WTC11 (cell line): Measurements from ENCODE around the gene TPM2. TPM values are rescaled to one million over a fixed set of nuclear protein-coding genes. Genes with fewer than 3 reads are reported as not detected.

ENCODE experiments used
- CREB1 ChIP-seq: sonication (generic); formaldehyde crosslinking; IDR thresholded peaks from 2 replicates; pipeline ENCODE4 v1.8.0; 2023; ENCODE audit warnings: mild to moderate bottlenecking, missing genetic modification reagents
- CTCF ChIP-seq: fragments of 200-600 bp; IDR thresholded peaks from 2 replicates; pipeline ENCODE4 v1.8.0; 2022; ENCODE audit warnings: antibody characterized with exemption
- ETV6 ChIP-seq: sonication (generic); formaldehyde crosslinking; IDR thresholded peaks from 2 replicates; pipeline ENCODE4 v1.8.1; 2022; ENCODE audit warnings: mild to moderate bottlenecking, missing genetic modification reagents
- FOXP4 ChIP-seq: sonication (generic); formaldehyde crosslinking; IDR thresholded peaks from 2 replicates; pipeline ENCODE4 v1.8.0; 2022; ENCODE audit warnings: mild to moderate bottlenecking, missing genetic modification reagents
- IRF2 ChIP-seq: sonication (generic); formaldehyde crosslinking; IDR thresholded peaks from 2 replicates; pipeline ENCODE4 v1.8.0; 2022; ENCODE audit warnings: low read depth, missing genetic modification reagents, borderline replicate concordance
- MAX ChIP-seq: sonication (generic); formaldehyde crosslinking; IDR thresholded peaks from 2 replicates; pipeline ENCODE4 v1.8.0; 2022; ENCODE audit warnings: mild to moderate bottlenecking, missing genetic modification reagents
- MYBL2 ChIP-seq: sonication (generic); formaldehyde crosslinking; IDR thresholded peaks from 2 replicates; pipeline ENCODE4 v1.8.1; 2023; ENCODE audit warnings: mild to moderate bottlenecking, moderate library complexity, missing genetic modification reagents
- OVOL2 ChIP-seq: fragments of 250-450 bp; sonication (Bioruptor Pico); IDR thresholded peaks from 2 replicates; pipeline ENCODE4 v1.9.0; 2021; ENCODE audit warnings: mild to moderate bottlenecking, borderline replicate concordance
- SP1 ChIP-seq: sonication (generic); formaldehyde crosslinking; conservative IDR thresholded peaks from 2 replicates; pipeline ENCODE4 v1.8.1; 2022; ENCODE audit warnings: missing genetic modification reagents
- TP53 ChIP-seq: sonication (generic); formaldehyde crosslinking; IDR thresholded peaks from 2 replicates; pipeline ENCODE4 v1.8.1; 2023; ENCODE audit warnings: mild to moderate bottlenecking, missing genetic modification reagents
- USF2 ChIP-seq: sonication (generic); formaldehyde crosslinking; IDR thresholded peaks from 2 replicates; pipeline ENCODE4 v1.8.1; 2023; ENCODE audit warnings: mild to moderate bottlenecking, missing genetic modification reagents, moderate library complexity
- ZNF121 ChIP-seq: sonication (generic); formaldehyde crosslinking; IDR thresholded peaks from 2 replicates; pipeline ENCODE4 v1.8.0; 2023; ENCODE audit warnings: missing genetic modification reagents
- ZNF423 ChIP-seq: fragments of 250-450 bp; sonication (Bioruptor Pico); IDR thresholded peaks from 2 replicates; pipeline ENCODE4 v2.1.2; 2022; ENCODE audit warnings: mild to moderate bottlenecking, moderate library complexity
- ZNF425 ChIP-seq: fragments of 250-450 bp; sonication (Bioruptor Pico); conservative IDR thresholded peaks from 2 replicates; pipeline ENCODE4 v1.9.0; 2021; ENCODE audit warnings: mild to moderate bottlenecking
- total RNA-seq: library from RNA; stranded (reverse); gene quantifications from 3 replicates; pipeline ENCODE4 v1.2.3, GENCODE V29; 2021
- TF ChIP-seq, protein P1 (sequence below): sonication (generic); formaldehyde crosslinking; IDR thresholded peaks from 2 replicates; pipeline ENCODE4 v1.8.1; 2023; ENCODE audit warnings: mild to moderate bottlenecking, moderate library complexity, missing genetic modification reagents
- TF ChIP-seq, protein P2 (sequence below): fragments of 250-450 bp; sonication (Bioruptor Pico); IDR thresholded peaks from 2 replicates; pipeline ENCODE4 v1.9.0; 2021; ENCODE audit warnings: mild to moderate bottlenecking
- TF ChIP-seq, protein P3 (sequence below): fragments of 250-450 bp; sonication (Bioruptor Pico); IDR thresholded peaks from 2 replicates; pipeline ENCODE4 v2.1.2; 2022; ENCODE audit warnings: mild to moderate bottlenecking, moderate library complexity

The TPM2 gene
- total RNA-seq, 1 experiment from 2014 or later, result 146 TPM

DNA sequence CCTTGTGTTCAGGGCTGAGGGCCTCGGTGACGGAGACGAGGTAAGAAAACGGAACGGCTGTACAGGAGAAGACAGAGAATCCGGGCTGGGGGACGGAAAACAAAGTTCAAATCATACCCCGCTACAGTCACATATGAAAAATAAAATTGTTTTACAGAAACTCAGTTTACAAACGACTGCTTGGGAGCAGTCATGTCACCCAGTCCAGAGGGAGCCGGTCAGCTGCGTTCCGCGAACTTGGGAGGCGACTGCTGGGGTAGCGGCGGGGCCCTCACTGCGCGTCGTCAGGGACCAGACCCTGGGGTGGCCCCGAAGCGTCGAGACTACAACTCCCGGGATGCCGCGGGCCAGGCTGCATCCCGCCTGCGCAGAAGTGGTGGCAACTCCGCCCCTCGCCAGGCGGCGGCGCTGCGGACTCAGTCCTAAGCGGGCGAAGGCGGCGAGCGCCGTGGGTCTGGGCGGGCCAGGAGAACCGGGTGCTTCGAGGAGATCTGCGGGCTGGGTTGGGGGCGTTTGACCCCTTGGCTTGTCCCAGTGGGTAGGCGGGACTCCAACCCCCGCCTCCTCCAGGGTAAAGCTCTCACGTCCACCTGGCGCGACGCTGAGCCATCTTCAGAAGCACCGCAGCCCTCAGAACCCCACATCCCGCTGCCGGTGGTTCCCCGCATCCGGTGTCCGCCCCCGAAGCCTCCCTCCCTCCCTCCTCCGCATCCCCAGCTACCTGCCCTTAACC lies 43.0 kb downstream of the TPM2 start (continued):
- TF ChIP-seq CTCF (peak; percentile 90), USF2 (no peak), OVOL2 (CRISPR knock-in tag) (no peak), SP1 (peak; percentile 57), MAX (CRISPR knock-in tag) (peak; percentile 74), ETV6 (peak; percentile 73; the same call in 1 of the 2 replicates), ZNF423 (peak; percentile 86), ZNF425 (CRISPR knock-in tag) (no peak), MYBL2 (CRISPR knock-in tag) (0 out of 2 replicates have a peak, but pooled peaks have one; percentile 16), FOXP4 (CRISPR knock-in tag) (0 out of 2 replicates have a peak, but pooled peaks have one; percentile 52), ZNF121 (CRISPR knock-in tag) (peak; percentile 32; the same call in 1 of the 2 replicates), TP53 (CRISPR knock-in tag) (no peak), IRF2 (CRISPR knock-in tag) (no peak), CREB1 (CRISPR knock-in tag) (0 out of 2 replicates have a peak, but pooled peaks have one; percentile 27)
- TF ChIP-seq, protein P1, sequence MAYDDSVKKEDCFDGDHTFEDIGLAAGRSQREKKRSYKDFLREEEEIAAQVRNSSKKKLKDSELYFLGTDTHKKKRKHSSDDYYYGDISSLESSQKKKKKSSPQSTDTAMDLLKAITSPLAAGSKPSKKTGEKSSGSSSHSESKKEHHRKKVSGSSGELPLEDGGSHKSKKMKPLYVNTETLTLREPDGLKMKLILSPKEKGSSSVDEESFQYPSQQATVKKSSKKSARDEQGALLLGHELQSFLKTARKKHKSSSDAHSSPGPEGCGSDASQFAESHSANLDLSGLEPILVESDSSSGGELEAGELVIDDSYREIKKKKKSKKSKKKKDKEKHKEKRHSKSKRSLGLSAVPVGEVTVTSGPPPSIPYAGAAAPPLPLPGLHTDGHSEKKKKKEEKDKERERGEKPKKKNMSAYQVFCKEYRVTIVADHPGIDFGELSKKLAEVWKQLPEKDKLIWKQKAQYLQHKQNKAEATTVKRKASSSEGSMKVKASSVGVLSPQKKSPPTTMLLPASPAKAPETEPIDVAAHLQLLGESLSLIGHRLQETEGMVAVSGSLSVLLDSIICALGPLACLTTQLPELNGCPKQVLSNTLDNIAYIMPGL, result peak; percentile 96; the same call in 1 of the 2 replicates
- TF ChIP-seq, protein P2, sequence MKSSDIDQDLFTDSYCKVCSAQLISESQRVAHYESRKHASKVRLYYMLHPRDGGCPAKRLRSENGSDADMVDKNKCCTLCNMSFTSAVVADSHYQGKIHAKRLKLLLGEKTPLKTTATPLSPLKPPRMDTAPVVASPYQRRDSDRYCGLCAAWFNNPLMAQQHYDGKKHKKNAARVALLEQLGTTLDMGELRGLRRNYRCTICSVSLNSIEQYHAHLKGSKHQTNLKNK (CRISPR knock-in tag), result no peak
- TF ChIP-seq, protein P3, sequence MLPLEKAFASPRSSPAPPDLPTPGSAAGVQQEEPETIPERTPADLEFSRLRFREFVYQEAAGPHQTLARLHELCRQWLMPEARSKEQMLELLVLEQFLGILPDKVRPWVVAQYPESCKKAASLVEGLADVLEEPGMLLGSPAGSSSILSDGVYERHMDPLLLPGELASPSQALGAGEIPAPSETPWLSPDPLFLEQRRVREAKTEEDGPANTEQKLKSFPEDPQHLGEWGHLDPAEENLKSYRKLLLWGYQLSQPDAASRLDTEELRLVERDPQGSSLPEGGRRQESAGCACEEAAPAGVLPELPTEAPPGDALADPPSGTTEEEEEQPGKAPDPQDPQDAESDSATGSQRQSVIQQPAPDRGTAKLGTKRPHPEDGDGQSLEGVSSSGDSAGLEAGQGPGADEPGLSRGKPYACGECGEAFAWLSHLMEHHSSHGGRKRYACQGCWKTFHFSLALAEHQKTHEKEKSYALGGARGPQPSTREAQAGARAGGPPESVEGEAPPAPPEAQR (CRISPR knock-in tag), result no peak
- TF ChIP-seq, all 79 proteins: peak for 12
